ENCODE data around the gene ABRAXAS1. TPM values are rescaled to one million over a fixed set of nuclear protein-coding genes. Genes with fewer than 3 reads are reported as not detected.

Gene ABRAXAS1
- total and polyA plus RNA-seq, 2 of the 13 experiments (the other 11 are each of a cell fraction or from before 2014, with no cell fraction given), result 14.1 to 14.7 TPM

DNA sequence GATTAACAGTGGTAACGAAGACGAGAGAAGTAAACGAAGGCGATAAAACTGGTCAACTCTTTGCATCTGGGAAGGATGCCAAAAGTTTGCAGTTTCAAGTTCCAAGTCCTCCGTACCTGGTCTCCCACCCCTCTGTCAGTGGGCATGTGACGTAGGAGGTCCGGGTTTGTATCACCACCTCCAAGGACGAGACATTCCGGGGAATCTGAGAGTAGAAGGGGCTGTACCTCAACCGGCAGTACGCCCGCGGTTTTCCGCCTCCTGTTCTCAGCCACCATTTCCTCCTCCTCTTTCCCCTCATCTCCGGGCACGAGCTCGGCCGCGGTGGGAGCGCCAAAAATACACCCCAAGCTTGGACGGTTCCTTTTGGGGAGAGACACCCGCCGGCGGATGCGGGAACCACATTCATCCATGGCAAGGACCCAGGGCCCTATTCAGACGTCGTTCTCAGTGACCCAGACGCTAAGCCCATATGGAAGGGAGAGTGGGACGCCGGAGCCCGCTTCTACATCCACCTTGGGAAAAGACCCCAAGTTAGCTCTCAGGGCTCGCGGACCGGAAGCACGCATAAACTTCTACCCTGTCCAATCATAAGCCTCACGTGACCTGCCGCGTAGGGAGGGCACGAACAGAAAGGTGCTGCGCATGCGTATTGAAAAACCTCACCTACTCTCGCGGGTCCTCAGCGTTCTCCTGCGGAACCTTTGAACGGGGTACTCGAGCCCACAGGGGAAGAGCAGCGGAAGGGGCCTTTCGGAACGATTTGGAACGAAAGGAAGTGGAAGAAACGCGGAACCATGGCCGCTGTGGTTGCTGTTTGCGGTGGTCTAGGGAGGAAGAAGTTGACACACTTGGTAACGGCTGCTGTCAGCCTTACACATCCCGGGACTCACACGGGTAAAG lies 29.4 kb downstream of the ABRAXAS1 start, which contains the start of the genes HELQ and MRPS18C (continued):
- peak; percentile 94; the same call in 1 of the 2 replicates for TF ChIP-seq FOXK1 (CRISPR knock-in tag; IDR thresholded peaks at IDR 0.05; ENCODE audit: borderline replicate concordance, low read depth)
- TF ChIP-seq MBNL3 (CRISPR knock-in tag; conservative IDR thresholded peaks at IDR 0.05), result no peak
- peak; percentile 63 for TF ChIP-seq SOX5 (CRISPR knock-in tag; IDR thresholded peaks at IDR 0.05; ENCODE audit: borderline replicate concordance)
- peak; percentile 41; the same call in 1 of the 2 replicates for TF ChIP-seq ATF7-NPFF (CRISPR knock-in tag; IDR thresholded peaks at IDR 0.05; ENCODE audit: low read depth)
- peak; percentile 32; the same call in 1 of the 2 replicates for TF ChIP-seq SRY (CRISPR knock-in tag; IDR thresholded peaks at IDR 0.05)
- TF ChIP-seq, protein P1, sequence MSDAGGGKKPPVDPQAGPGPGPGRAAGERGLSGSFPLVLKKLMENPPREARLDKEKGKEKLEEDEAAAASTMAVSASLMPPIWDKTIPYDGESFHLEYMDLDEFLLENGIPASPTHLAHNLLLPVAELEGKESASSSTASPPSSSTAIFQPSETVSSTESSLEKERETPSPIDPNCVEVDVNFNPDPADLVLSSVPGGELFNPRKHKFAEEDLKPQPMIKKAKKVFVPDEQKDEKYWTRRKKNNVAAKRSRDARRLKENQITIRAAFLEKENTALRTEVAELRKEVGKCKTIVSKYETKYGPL (CRISPR knock-in tag; IDR thresholded peaks at IDR 0.05), result no peak
- no peak for TF ChIP-seq MAFF (IDR thresholded peaks at IDR 0.05; ENCODE audit: low read depth, low read length)
- TF ChIP-seq MYPOP (CRISPR knock-in tag; IDR thresholded peaks at IDR 0.05), result peak; percentile 55; the same call in 1 of the 2 replicates
- no peak for TF ChIP-seq ZSCAN20 (CRISPR knock-in tag; IDR thresholded peaks at IDR 0.05; ENCODE audit: borderline replicate concordance)
- TF ChIP-seq, protein P2, sequence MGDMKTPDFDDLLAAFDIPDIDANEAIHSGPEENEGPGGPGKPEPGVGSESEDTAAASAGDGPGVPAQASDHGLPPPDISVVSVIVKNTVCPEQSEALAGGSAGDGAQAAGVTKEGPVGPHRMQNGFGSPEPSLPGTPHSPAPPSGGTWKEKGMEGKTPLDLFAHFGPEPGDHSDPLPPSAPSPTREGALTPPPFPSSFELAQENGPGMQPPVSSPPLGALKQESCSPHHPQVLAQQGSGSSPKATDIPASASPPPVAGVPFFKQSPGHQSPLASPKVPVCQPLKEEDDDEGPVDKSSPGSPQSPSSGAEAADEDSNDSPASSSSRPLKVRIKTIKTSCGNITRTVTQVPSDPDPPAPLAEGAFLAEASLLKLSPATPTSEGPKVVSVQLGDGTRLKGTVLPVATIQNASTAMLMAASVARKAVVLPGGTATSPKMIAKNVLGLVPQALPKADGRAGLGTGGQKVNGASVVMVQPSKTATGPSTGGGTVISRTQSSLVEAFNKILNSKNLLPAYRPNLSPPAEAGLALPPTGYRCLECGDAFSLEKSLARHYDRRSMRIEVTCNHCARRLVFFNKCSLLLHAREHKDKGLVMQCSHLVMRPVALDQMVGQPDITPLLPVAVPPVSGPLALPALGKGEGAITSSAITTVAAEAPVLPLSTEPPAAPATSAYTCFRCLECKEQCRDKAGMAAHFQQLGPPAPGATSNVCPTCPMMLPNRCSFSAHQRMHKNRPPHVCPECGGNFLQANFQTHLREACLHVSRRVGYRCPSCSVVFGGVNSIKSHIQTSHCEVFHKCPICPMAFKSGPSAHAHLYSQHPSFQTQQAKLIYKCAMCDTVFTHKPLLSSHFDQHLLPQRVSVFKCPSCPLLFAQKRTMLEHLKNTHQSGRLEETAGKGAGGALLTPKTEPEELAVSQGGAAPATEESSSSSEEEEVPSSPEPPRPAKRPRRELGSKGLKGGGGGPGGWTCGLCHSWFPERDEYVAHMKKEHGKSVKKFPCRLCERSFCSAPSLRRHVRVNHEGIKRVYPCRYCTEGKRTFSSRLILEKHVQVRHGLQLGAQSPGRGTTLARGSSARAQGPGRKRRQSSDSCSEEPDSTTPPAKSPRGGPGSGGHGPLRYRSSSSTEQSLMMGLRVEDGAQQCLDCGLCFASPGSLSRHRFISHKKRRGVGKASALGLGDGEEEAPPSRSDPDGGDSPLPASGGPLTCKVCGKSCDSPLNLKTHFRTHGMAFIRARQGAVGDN (CRISPR knock-in tag; IDR thresholded peaks at IDR 0.05), result peak; percentile 84
- no peak for TF ChIP-seq FOSL1 (CRISPR knock-in tag; IDR thresholded peaks at IDR 0.05; ENCODE audit: borderline replicate concordance)
- TF ChIP-seq KDM6A (CRISPR knock-in tag; IDR thresholded peaks at IDR 0.05; ENCODE audit: low read depth), result 0 out of 2 replicates have a peak, but pooled peaks have one; percentile 17
- TF ChIP-seq NR2F2 (IDR thresholded peaks at IDR 0.05; ENCODE audit: borderline replicate concordance, low read depth), result no peak
- no peak for TF ChIP-seq XBP1 (CRISPR knock-in tag; IDR thresholded peaks at IDR 0.05)
- TF ChIP-seq CAMTA2 (CRISPR knock-in tag; IDR thresholded peaks at IDR 0.05; ENCODE audit: borderline replicate concordance), result no peak
- peak; percentile 96; the same call in 1 of the 2 replicates for TF ChIP-seq CBX5 (CRISPR knock-in tag; IDR thresholded peaks at IDR 0.05; ENCODE audit: borderline replicate concordance)
- TF ChIP-seq SETDB1 (CRISPR knock-in tag; IDR thresholded peaks at IDR 0.05; ENCODE audit: borderline replicate concordance), result no peak
- peak; percentile 86 for TF ChIP-seq BRCA1 (CRISPR knock-in tag; IDR thresholded peaks at IDR 0.05)
- TF ChIP-seq, protein P3, sequence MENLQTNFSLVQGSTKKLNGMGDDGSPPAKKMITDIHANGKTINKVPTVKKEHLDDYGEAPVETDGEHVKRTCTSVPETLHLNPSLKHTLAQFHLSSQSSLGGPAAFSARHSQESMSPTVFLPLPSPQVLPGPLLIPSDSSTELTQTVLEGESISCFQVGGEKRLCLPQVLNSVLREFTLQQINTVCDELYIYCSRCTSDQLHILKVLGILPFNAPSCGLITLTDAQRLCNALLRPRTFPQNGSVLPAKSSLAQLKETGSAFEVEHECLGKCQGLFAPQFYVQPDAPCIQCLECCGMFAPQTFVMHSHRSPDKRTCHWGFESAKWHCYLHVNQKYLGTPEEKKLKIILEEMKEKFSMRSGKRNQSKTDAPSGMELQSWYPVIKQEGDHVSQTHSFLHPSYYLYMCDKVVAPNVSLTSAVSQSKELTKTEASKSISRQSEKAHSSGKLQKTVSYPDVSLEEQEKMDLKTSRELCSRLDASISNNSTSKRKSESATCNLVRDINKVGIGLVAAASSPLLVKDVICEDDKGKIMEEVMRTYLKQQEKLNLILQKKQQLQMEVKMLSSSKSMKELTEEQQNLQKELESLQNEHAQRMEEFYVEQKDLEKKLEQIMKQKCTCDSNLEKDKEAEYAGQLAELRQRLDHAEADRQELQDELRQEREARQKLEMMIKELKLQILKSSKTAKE (CRISPR knock-in tag; IDR thresholded peaks at IDR 0.05; ENCODE audit: borderline replicate concordance), result no peak
- peak; percentile 91 for TF ChIP-seq PHF8 (CRISPR knock-in tag; IDR thresholded peaks at IDR 0.05)
- peak; percentile 83 for TF ChIP-seq MED1 (CRISPR knock-in tag; IDR thresholded peaks at IDR 0.05)

All from HepG2 (cell line).